SU-DHL-6 (cell line): ENCODE data around the gene ATP4B.

ENCODE experiments used
- H2AFZ ChIP-seq: fragments of 200-600 bp; sonication (generic); 2 replicates; pipeline ENCODE4 v1.6.1; 2014; ENCODE audit warnings: low read depth, mild to moderate bottlenecking, moderate library complexity, mixed read lengths, antibody characterized with exemption, low read length; ENCODE audit not compliant: severe bottlenecking
- H3F3A ChIP-seq: fragments of 200-600 bp; shearing (Covaris generic); 2 replicates; pipeline ENCODE4 v1.6.0; 2016; ENCODE audit warnings: antibody characterized with exemption, mild to moderate bottlenecking; ENCODE audit not compliant: insufficient read depth
- H3K27ac ChIP-seq: fragments of 200-600 bp; sonication (generic); 2 replicates; pipeline ENCODE4 v1.5.1; 2016; ENCODE audit warnings: low read depth, mild to moderate bottlenecking, low read length, moderate library complexity, mixed read lengths
- H3K27me3 ChIP-seq: fragments of 200-600 bp; sonication (generic), shearing (Covaris generic); 2 replicates; pipeline ENCODE4 v1.6.0; 2014; ENCODE audit warnings: mild to moderate bottlenecking, low read length
- H3K36me3 ChIP-seq: fragments of 200-600 bp; sonication (generic); 2 replicates; pipeline ENCODE4 v1.6.1; 2014; ENCODE audit warnings: mild to moderate bottlenecking, low read length, mixed read lengths
- H3K4me2 ChIP-seq: fragments of 300-600, 200-600 bp; shearing (Covaris generic), sonication (generic); 2 replicates; pipeline ENCODE4 v1.6.0; 2014; ENCODE audit warnings: low read length, low read depth, mild to moderate bottlenecking; ENCODE audit not compliant: poor library complexity, severe bottlenecking
- H3K4me3 ChIP-seq: fragments of 200-600 bp; sonication (generic); 2 replicates; pipeline ENCODE4 v1.5.1; 2014; ENCODE audit warnings: antibody characterized with exemption, low read length, mild to moderate bottlenecking, mixed read lengths; ENCODE audit not compliant: insufficient read depth, poor library complexity, severe bottlenecking
- H3K79me2 ChIP-seq: fragments of 200-600 bp; sonication (generic); 2 replicates; pipeline ENCODE4 v1.6.1; 2014; ENCODE audit warnings: mild to moderate bottlenecking, low read length, moderate library complexity; ENCODE audit not compliant: insufficient read depth
- H3K9ac ChIP-seq: fragments of 200-600 bp; sonication (generic); 2 replicates; pipeline ENCODE4 v1.7.0; 2014; ENCODE audit warnings: mild to moderate bottlenecking, low read length
- H3K9me2 ChIP-seq: fragments of 200-600 bp; sonication (generic); replicated peaks from 2 replicates; pipeline ENCODE4 v1.6.1; 2014; ENCODE audit warnings: low read length; ENCODE audit not compliant: insufficient read depth
- H3K9me3 ChIP-seq: fragments of 200-600 bp; sonication (generic); 2 replicates; pipeline ENCODE4 v1.6.1; 2014; ENCODE audit warnings: low read length, mixed read lengths; ENCODE audit not compliant: insufficient read depth
- H4K20me1 ChIP-seq: fragments of 200-600 bp; sonication (generic); 2 replicates; pipeline ENCODE4 v1.6.1; 2014; ENCODE audit warnings: low read depth, mild to moderate bottlenecking, antibody characterized with exemption, low read length, moderate library complexity, mixed read lengths
- EZH2phosphoT487 ChIP-seq: fragments of 200-600 bp; sonication (generic), shearing (Covaris generic); conservative IDR thresholded peaks from 2 replicates; pipeline ENCODE4 v1.6.1; 2018; ENCODE audit warnings: mild to moderate bottlenecking, antibody characterized with exemption, low read length, moderate library complexity, mixed read lengths
- TF ChIP-seq, protein P1 (sequence below): fragments of 200-600 bp; sonication (generic); IDR thresholded peaks from one replicate; pipeline ENCODE4 v1.5.1; 2017; ENCODE audit warnings: antibody characterized with exemption, mild to moderate bottlenecking, low read length, moderate library complexity; ENCODE audit not compliant: insufficient read depth, poor library complexity, severe bottlenecking

Gene ATP4B

GRCh38 chr13:113663934-113664333 is 5.9 kb upstream of the ATP4B start:
- H2AFZ ChIP-seq = no peak overlapping the region
- no peak overlapping the region for H3K9ac ChIP-seq
- H3F3A ChIP-seq = no peaks in the 10 kb centered on the region
- H3K4me2 ChIP-seq = no peak overlapping the region
- no peaks in the 10 kb centered on the region for H3K9me3 ChIP-seq
- H3K27me3 ChIP-seq = no peaks in the 10 kb centered on the region
- no peaks in the 10 kb centered on the region for H4K20me1 ChIP-seq
- TF ChIP-seq EZH2phosphoT487 = no peak
- TF ChIP-seq, protein P1, sequence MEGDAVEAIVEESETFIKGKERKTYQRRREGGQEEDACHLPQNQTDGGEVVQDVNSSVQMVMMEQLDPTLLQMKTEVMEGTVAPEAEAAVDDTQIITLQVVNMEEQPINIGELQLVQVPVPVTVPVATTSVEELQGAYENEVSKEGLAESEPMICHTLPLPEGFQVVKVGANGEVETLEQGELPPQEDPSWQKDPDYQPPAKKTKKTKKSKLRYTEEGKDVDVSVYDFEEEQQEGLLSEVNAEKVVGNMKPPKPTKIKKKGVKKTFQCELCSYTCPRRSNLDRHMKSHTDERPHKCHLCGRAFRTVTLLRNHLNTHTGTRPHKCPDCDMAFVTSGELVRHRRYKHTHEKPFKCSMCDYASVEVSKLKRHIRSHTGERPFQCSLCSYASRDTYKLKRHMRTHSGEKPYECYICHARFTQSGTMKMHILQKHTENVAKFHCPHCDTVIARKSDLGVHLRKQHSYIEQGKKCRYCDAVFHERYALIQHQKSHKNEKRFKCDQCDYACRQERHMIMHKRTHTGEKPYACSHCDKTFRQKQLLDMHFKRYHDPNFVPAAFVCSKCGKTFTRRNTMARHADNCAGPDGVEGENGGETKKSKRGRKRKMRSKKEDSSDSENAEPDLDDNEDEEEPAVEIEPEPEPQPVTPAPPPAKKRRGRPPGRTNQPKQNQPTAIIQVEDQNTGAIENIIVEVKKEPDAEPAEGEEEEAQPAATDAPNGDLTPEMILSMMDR = no peak
- H3K4me3 ChIP-seq = no peak overlapping the region
- H3K79me2 ChIP-seq = no peaks in the 10 kb centered on the region
- no peak overlapping the region for H3K27ac ChIP-seq
- no peaks in the 10 kb centered on the region for H3K9me2 ChIP-seq
- H3K36me3 ChIP-seq = no peaks in the 10 kb centered on the region

DNA sequence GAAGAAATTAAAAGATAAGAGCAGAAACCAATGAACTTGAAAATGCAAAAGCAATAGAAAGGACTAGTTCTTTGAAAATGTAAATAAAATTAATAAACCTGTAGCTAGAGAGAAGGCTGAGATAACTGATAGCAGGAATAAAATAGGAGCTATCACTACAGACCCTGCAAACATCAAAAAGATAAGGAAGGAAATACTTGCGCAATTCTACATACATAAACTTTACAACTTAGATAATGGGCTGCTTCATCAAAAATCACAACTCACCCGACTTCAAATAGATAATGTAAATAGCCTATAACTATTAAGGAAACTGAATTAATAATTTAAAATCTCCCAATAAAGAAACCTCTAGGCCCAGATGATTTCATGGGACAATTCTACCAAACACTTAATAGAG is 3.5 kb upstream of the ATP4B start:
- Histone ChIP-seq H3K27ac (no peak overlapping the region), H3K36me3 (no peaks in the 10 kb centered on the region), H4K20me1 (no peaks in the 10 kb centered on the region), H2AFZ (no peak overlapping the region), H3K9me3 (no peaks in the 10 kb centered on the region), H3K27me3 (no peaks in the 10 kb centered on the region), H3K4me2 (no peak overlapping the region), H3K9ac (no peak overlapping the region), H3K9me2 (no peaks in the 10 kb centered on the region), H3K4me3 (no peak overlapping the region), H3F3A (no peaks in the 10 kb centered on the region), H3K79me2 (no peaks in the 10 kb centered on the region)
- TF ChIP-seq EZH2phosphoT487 = no peak
- TF ChIP-seq, protein P1 = no peak

GRCh38 chr13:113660066-113660465 is 2.1 kb upstream of the ATP4B start:
- Histone ChIP-seq H3K9ac (no peak overlapping the region), H3F3A (no peaks in the 10 kb centered on the region), H3K4me3 (no peak overlapping the region), H4K20me1 (no peaks in the 10 kb centered on the region), H3K79me2 (no peaks in the 10 kb centered on the region), H3K9me3 (no peaks in the 10 kb centered on the region), H2AFZ (no peak overlapping the region), H3K27ac (no peak overlapping the region), H3K36me3 (no peaks in the 10 kb centered on the region), H3K9me2 (no peaks in the 10 kb centered on the region), H3K27me3 (no peaks in the 10 kb centered on the region), H3K4me2 (no peak overlapping the region)
- no peak for TF ChIP-seq EZH2phosphoT487
- TF ChIP-seq, protein P1 = no peak
